Glutamatergic neuron (in vitro differentiated cells): ENCODE data around the gene APP. TPM values are rescaled to one million over a fixed set of nuclear protein-coding genes. Genes with fewer than 3 reads are reported as not detected.

ENCODE experiments used
- DNase-seq: peaks from one replicate; pipeline ENCODE4 v3.0.0; 2022
- H3K27ac Mint-ChIP-seq: one replicate; pipeline ENCODE4 v1.8.0; 2020; ENCODE audit warnings: mild to moderate bottlenecking, mixed read lengths, inconsistent platforms; ENCODE audit not compliant: unreplicated experiment
- H3K27me3 Mint-ChIP-seq: one replicate; pipeline ENCODE4 v1.8.0; 2020; ENCODE audit warnings: mild to moderate bottlenecking, moderate library complexity, mixed read lengths, inconsistent platforms; ENCODE audit not compliant: unreplicated experiment
- H3K36me3 Mint-ChIP-seq: one replicate; pipeline ENCODE4 v1.8.0; 2020; ENCODE audit warnings: mild to moderate bottlenecking, mixed read lengths, inconsistent platforms; ENCODE audit not compliant: unreplicated experiment
- H3K4me1 Mint-ChIP-seq: one replicate; pipeline ENCODE4 v1.8.0; 2020; ENCODE audit warnings: mild to moderate bottlenecking, low read depth, mixed read lengths, inconsistent platforms; ENCODE audit not compliant: unreplicated experiment
- H3K4me3 Mint-ChIP-seq: one replicate; pipeline ENCODE4 v1.8.0; 2020; ENCODE audit warnings: mild to moderate bottlenecking, mixed read lengths, inconsistent platforms; ENCODE audit not compliant: unreplicated experiment
- H3K9me3 Mint-ChIP-seq: one replicate; pipeline ENCODE4 v1.8.0; 2020; ENCODE audit warnings: mild to moderate bottlenecking, moderate library complexity, mixed read lengths, inconsistent platforms; ENCODE audit not compliant: unreplicated experiment
- total RNA-seq: library from RNA; stranded (reverse); fragmentation: NEBNext Ultra II Directional; extraction: Animal tissue kit (Norgen Biotek cat#: 25700); gene quantifications from one replicate; pipeline ENCODE4 v1.2.1, GENCODE V29; 2021; ENCODE audit not compliant: unreplicated experiment
- TF ChIP-seq, protein P1 (sequence below): fragments of 200-600 bp; sonication (generic); IDR thresholded peaks from one replicate; pipeline ENCODE4 v1.5.0; 2021; ENCODE audit not compliant: partially characterized antibody, unreplicated experiment

Gene APP
- total RNA-seq, 1 donor from 2014 or later, result 735 TPM

DNA sequence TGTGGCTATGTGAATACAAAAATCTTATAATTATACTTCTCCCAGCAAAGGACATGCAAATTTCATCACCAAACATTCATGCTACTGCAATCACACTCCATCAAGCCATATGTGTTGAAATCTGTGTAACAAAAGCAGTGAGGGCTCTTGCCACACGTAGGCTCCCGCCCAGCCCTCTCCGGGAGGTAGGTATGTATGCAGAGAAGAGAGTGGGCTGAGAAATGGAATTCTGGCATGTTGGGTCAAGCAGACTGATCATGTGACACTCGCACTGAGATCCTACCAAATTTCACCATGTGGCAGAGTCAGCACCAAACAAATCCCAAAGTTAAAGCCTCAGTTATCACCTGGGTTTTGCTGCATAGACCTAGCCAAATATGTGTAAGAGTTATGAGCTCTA is 49.7 kb downstream of the APP start:
- Mint-ChIP-seq H3K27me3 (no peaks in the 10 kb centered on the region), H3K27ac (peak overlapping the region; percentile 21), H3K4me3 (no peak overlapping the region), H3K36me3 (no peaks in the 10 kb centered on the region), H3K9me3 (peaks cover 3% of the 10 kb centered on the region), H3K4me1 (peaks cover 37% of the 10 kb centered on the region)
- TF ChIP-seq, protein P1, sequence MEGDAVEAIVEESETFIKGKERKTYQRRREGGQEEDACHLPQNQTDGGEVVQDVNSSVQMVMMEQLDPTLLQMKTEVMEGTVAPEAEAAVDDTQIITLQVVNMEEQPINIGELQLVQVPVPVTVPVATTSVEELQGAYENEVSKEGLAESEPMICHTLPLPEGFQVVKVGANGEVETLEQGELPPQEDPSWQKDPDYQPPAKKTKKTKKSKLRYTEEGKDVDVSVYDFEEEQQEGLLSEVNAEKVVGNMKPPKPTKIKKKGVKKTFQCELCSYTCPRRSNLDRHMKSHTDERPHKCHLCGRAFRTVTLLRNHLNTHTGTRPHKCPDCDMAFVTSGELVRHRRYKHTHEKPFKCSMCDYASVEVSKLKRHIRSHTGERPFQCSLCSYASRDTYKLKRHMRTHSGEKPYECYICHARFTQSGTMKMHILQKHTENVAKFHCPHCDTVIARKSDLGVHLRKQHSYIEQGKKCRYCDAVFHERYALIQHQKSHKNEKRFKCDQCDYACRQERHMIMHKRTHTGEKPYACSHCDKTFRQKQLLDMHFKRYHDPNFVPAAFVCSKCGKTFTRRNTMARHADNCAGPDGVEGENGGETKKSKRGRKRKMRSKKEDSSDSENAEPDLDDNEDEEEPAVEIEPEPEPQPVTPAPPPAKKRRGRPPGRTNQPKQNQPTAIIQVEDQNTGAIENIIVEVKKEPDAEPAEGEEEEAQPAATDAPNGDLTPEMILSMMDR, result no peak
- DNase-seq, result no peak

DNA sequence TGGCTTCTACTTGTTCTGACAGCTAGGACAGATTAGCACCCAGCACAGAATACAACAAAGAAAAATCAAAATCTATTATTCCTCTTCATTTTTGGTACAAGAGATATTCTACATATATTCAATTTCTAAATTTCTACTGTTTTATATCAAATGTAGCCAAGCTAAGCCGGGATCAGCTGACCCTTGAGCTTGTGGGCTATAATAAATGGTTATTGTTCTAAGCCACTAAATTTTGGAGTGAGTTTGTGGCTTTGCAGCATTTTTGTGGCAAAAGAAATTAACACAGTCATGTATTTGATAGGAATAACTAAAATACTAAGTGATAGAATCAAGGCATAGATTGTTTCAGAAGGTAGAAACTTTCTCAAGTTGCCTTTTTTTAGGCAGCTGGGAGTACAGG is 50.7 kb downstream of the APP start:
- Mint-ChIP-seq H3K36me3 (no peaks in the 10 kb centered on the region), H3K27ac (no peak overlapping the region), H3K4me3 (no peak overlapping the region), H3K27me3 (peaks cover 4% of the 10 kb centered on the region), H3K4me1 (peaks cover 35% of the 10 kb centered on the region), H3K9me3 (peaks cover 7% of the 10 kb centered on the region)
- no peak for DNase-seq
- TF ChIP-seq, protein P1, result no peak

DNA sequence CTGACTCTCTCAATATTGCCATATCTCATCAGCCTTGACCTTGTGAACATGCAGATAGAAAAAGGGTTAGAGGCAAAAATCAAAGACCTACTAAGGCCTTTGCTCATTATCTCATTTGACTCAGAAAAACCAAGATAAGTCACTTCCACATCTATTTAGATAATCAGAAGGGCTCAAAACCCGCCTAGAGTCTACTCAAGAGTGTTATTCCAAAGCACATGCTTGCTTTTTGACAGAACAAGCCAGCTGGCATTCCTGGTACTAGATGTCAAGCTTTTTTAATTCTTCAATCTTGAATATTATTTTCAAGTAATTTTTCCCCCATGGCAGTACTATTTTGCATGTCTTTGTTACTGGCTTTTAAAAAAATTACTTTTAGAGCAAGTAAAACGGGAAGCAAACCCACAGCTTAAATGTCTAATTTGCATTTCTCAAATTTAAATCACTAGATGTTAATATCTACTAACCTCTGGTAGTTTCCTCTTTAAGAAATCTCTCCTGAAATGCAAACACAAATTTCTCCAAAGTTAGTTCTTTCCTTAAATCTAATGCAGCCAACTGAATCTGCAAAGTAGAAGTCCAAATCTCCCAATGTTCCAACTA is 51.5 kb downstream of the APP start:
- DNase-seq, result no peak
- Mint-ChIP-seq H3K4me1 (peaks cover 34% of the 10 kb centered on the region), H3K4me3 (no peak overlapping the region), H3K36me3 (no peaks in the 10 kb centered on the region), H3K27ac (no peak overlapping the region), H3K27me3 (peaks cover 4% of the 10 kb centered on the region), H3K9me3 (peaks cover 14% of the 10 kb centered on the region)
- TF ChIP-seq, protein P1, result no peak

DNA sequence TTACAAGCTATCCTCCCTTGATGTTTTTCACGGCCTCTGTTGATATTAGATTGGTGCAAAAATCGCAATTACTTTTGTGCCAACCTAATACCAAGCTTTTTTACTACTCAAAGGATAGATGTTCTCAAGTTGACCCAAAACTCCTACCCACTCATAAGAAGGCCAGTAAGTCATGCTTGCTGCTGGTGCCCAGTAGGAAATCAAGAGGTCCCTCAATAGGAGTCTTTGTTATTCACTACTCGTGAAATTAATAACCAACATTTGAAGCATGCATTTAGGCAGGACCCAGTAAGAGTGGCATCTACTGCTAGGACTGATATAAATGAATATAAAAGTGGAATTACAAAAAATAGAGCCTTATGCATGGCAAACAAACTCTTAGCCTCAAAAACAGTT is 52.6 kb downstream of the APP start:
- TF ChIP-seq, protein P1, result no peak
- Mint-ChIP-seq H3K4me1 (peaks cover 38% of the 10 kb centered on the region), H3K9me3 (peaks cover 14% of the 10 kb centered on the region), H3K4me3 (no peak overlapping the region), H3K27me3 (peaks cover 4% of the 10 kb centered on the region), H3K27ac (no peak overlapping the region), H3K36me3 (no peaks in the 10 kb centered on the region)
- DNase-seq, result no peak

DNA sequence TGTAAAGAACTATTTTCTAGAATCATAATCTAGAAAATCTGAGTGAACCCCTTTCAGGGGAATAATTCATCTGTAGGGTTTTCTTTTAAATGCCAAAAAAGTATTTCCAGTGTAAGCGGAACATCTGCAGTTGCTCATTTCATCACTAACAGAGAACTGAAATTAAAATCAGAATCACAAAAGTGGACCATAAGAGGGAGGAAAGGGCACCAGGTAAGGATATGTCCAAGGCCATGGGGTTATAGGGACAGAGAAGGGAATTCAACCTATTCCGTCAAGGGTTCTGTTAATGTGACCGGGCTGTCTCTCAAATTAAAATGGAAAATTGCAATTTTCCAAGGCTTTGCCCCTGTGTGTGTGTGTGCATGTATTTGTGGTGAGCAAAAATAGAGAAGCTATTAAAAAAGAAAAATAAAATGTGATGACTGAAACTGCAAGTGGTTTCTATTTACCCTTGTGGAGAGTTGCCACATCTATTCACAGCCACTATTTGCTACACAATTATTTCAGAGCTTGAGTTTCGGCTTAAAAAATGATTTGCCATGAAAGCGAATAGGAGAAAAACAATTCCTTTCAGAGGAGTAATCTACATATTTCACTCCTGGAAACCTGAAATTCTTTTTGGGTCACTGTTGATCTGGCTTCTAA is 53.1 kb downstream of the APP start:
- H3K4me1 Mint-ChIP-seq, result peaks cover 43% of the 10 kb centered on the region
- H3K4me3 Mint-ChIP-seq, result no peak overlapping the region
- no peak overlapping the region for H3K27ac Mint-ChIP-seq

More for the DNA sequence above, 53.1 kb downstream of the APP start:
- Mint-ChIP-seq H3K27me3 (peaks cover 4% of the 10 kb centered on the region), H3K36me3 (no peaks in the 10 kb centered on the region), H3K9me3 (peaks cover 15% of the 10 kb centered on the region)
- no peak for DNase-seq
- TF ChIP-seq, protein P1, result no peak
